Measurements from ENCODE around the gene RPE65.
"Not testable (repeated sequence)": the region's sequence is repeated elsewhere in the genome, so short reads cannot be mapped to it uniquely, and the experiment has no call there.

Gene RPE65

GRCh38 chr1:68449901-68450300 lies at the start of gene RPE65:
TSS of gene RPE65 (minus strand) at chr1:68449954. CDS start at chr1:68449905, 49 bp downstream.
- DNase-seq (ENCODE audit: low read depth in 2 of 2): no peak

- DNase-seq (ENCODE audit: low read depth in 2 of 2): no peak
These were observed 47.6 kb upstream of the RPE65 start for GRCh38 chr1:68497358-68497698.

GRCh38 chr1:68496680-68497357 lies 47.1 kb upstream of the RPE65 start, which contains the start of gene DEPDC1:
TSS of gene DEPDC1 (minus strand) at chr1:68497082. CDS start at chr1:68496999, 83 bp downstream.
- DNase-seq (ENCODE audit: low read depth in 2 of 2): peak; percentile 24 to 52

- no peak for DNase-seq (ENCODE audit: low read depth in 2 of 2)
These were observed 46.4 kb upstream of the RPE65 start for GRCh38 chr1:68495968-68496679.

- DNase-seq (ENCODE audit: low read depth in 2 of 2): no peak
These were observed 45.8 kb upstream of the RPE65 start for GRCh38 chr1:68495532-68495931.

GRCh38 chr1:68493193-68493592 lies 43.4 kb upstream of the RPE65 start:
- DNase-seq (ENCODE audit: low read depth in 2 of 2): no peak

- DNase-seq (ENCODE audit: low read depth in 2 of 2): not testable (repeated sequence)
These were observed 42.5 kb upstream of the RPE65 start for GRCh38 chr1:68492255-68492654.

GRCh38 chr1:68490046-68490651 lies 40.4 kb upstream of the RPE65 start:
- DNase-seq (ENCODE audit: low read depth in 2 of 2): no peak

- DNase-seq (ENCODE audit: low read depth in 2 of 2): no peak
These were observed 35.8 kb upstream of the RPE65 start for GRCh38 chr1:68485431-68486022.

GRCh38 chr1:68484618-68485017 lies 34.9 kb upstream of the RPE65 start:
- DNase-seq (ENCODE audit: low read depth in 2 of 2): no peak

GRCh38 chr1:68481041-68481440 lies 31.3 kb upstream of the RPE65 start:
- DNase-seq (ENCODE audit: low read depth in 2 of 2): no peak

GRCh38 chr1:68479501-68479900 lies 29.7 kb upstream of the RPE65 start:
- no peak for DNase-seq (ENCODE audit: low read depth in 2 of 2)

GRCh38 chr1:68478662-68479061 lies 28.9 kb upstream of the RPE65 start:
- no peak for DNase-seq (ENCODE audit: low read depth in 2 of 2)

- not testable (repeated sequence) for DNase-seq (ENCODE audit: low read depth in 2 of 2)
These were observed 26.9 kb upstream of the RPE65 start for GRCh38 chr1:68476626-68477025.

- DNase-seq (ENCODE audit: low read depth in 2 of 2): no peak
These were observed 23.3 kb upstream of the RPE65 start for GRCh38 chr1:68473060-68473459.

GRCh38 chr1:68470388-68470970 lies 20.7 kb upstream of the RPE65 start:
- no peak for DNase-seq (ENCODE audit: low read depth in 2 of 2)

- DNase-seq (ENCODE audit: low read depth in 2 of 2): no peak
These were observed 15.1 kb upstream of the RPE65 start for GRCh38 chr1:68464891-68465290.

GRCh38 chr1:68460935-68461334 lies 11.2 kb upstream of the RPE65 start:
- DNase-seq (ENCODE audit: low read depth in 2 of 2): no peak

- DNase-seq (ENCODE audit: low read depth in 2 of 2): no peak
These were observed 10.0 kb upstream of the RPE65 start for GRCh38 chr1:68459796-68460195.

GRCh38 chr1:68459091-68459490 lies 9.3 kb upstream of the RPE65 start:
- DNase-seq (ENCODE audit: low read depth in 2 of 2): no peak

GRCh38 chr1:68456202-68456601 lies 6.4 kb upstream of the RPE65 start:
- no peak for DNase-seq (ENCODE audit: low read depth in 2 of 2)

- no peak for DNase-seq (ENCODE audit: low read depth in 2 of 2)
These were observed 4.8 kb upstream of the RPE65 start for GRCh38 chr1:68454534-68454933.
